ENCODE measurements around the gene ANKRD66.

The ANKRD66 gene

GRCh38 chr6:46789434-46790354 is 43.0 kb downstream of the ANKRD66 start:
- TF ChIP-seq FOXP2 (optimal IDR thresholded peaks at IDR 0.05; ENCODE audit: borderline replicate concordance, extremely low read depth, extremely low read length, insufficient read depth) (no peak), SIN3A (IDR thresholded peaks at IDR 0.05; ENCODE audit: borderline replicate concordance, insufficient read depth, low read length) (no peak), POLR2AphosphoS5 (IDR thresholded peaks at IDR 0.05; ENCODE audit: low read depth, low read length) (no peak), TAF1 (IDR thresholded peaks at IDR 0.05; ENCODE audit: borderline replicate concordance, insufficient read depth, low read length) (no peak), REST (IDR thresholded peaks at IDR 0.05; ENCODE audit: insufficient read depth in 1 of 2, low read depth in 2 of 2, low read length in 2 of 2) (no peak)

- no peak for TF ChIP-seq TAF1 (IDR thresholded peaks at IDR 0.05; ENCODE audit: borderline replicate concordance, insufficient read depth, low read length)
- no peak for TF ChIP-seq POLR2AphosphoS5 (IDR thresholded peaks at IDR 0.05; ENCODE audit: low read depth, low read length)
- TF ChIP-seq REST (IDR thresholded peaks at IDR 0.05; ENCODE audit: insufficient read depth in 1 of 2, low read depth in 2 of 2, low read length in 2 of 2) = no peak
- TF ChIP-seq FOXP2 (optimal IDR thresholded peaks at IDR 0.05; ENCODE audit: borderline replicate concordance, extremely low read depth, extremely low read length, insufficient read depth) = no peak
- no peak for TF ChIP-seq SIN3A (IDR thresholded peaks at IDR 0.05; ENCODE audit: borderline replicate concordance, insufficient read depth, low read length)
These were observed 43.7 kb downstream of the ANKRD66 start for GRCh38 chr6:46790355-46790874.

GRCh38 chr6:46792635-46793034 is 45.9 kb downstream of the ANKRD66 start:
- no peak for TF ChIP-seq REST (IDR thresholded peaks at IDR 0.05; ENCODE audit: insufficient read depth in 1 of 2, low read depth in 2 of 2, low read length in 2 of 2)
- no peak for TF ChIP-seq SIN3A (IDR thresholded peaks at IDR 0.05; ENCODE audit: borderline replicate concordance, insufficient read depth, low read length)
- no peak for TF ChIP-seq TAF1 (IDR thresholded peaks at IDR 0.05; ENCODE audit: borderline replicate concordance, insufficient read depth, low read length)

- TF ChIP-seq POLR2AphosphoS5 (IDR thresholded peaks at IDR 0.05; ENCODE audit: low read depth, low read length) = no peak
These were observed 46.4 kb downstream of the ANKRD66 start, which contains the start of gene MEP1A for GRCh38 chr6:46793138-46793537. Gene MEP1A (plus strand): TSS chr6:46793389. CDS start chr6:46793399, 10 bp downstream.

- TF ChIP-seq SIN3A (IDR thresholded peaks at IDR 0.05; ENCODE audit: borderline replicate concordance, insufficient read depth, low read length) (no peak), REST (IDR thresholded peaks at IDR 0.05; ENCODE audit: insufficient read depth in 1 of 2, low read depth in 2 of 2, low read length in 2 of 2) (no peak), POLR2AphosphoS5 (IDR thresholded peaks at IDR 0.05; ENCODE audit: low read depth, low read length) (no peak), FOXP2 (optimal IDR thresholded peaks at IDR 0.05; ENCODE audit: borderline replicate concordance, extremely low read depth, extremely low read length, insufficient read depth) (no peak), TAF1 (IDR thresholded peaks at IDR 0.05; ENCODE audit: borderline replicate concordance, insufficient read depth, low read length) (no peak)
These were observed 47.3 kb downstream of the ANKRD66 start for GRCh38 chr6:46794068-46794467.
